HG02623 (cell line): Measurements from ENCODE around the gene CELF2.

Source experiments
- ATAC-seq: cut with Tn5 transposase; IDR thresholded peaks from one replicate; pipeline ENCODE4 v1.9.1; 2021; ENCODE audit warnings: moderate library complexity; ENCODE audit not compliant: unreplicated experiment

Gene CELF2

GRCh38 chr10:11262494-11263345 is 245.0 kb downstream of the CELF2 start:
- no peak for ATAC-seq

GRCh38 chr10:11263767-11264166 is 246.1 kb downstream of the CELF2 start:
- ATAC-seq = no peak

- ATAC-seq = no peak
These were observed 246.8 kb downstream of the CELF2 start for GRCh38 chr10:11264296-11265048.

GRCh38 chr10:11265484-11265883 is 247.8 kb downstream of the CELF2 start:
- ATAC-seq = no peak

GRCh38 chr10:11266426-11266825 is 248.8 kb downstream of the CELF2 start:
- no peak for ATAC-seq

GRCh38 chr10:11270135-11270857 is 252.6 kb downstream of the CELF2 start:
- peak; percentile 47 for ATAC-seq

- ATAC-seq = no peak
These were observed 253.1 kb downstream of the CELF2 start for GRCh38 chr10:11270858-11271179.

GRCh38 chr10:11272915-11273389 is 255.3 kb downstream of the CELF2 start:
- peak; percentile 63 for ATAC-seq

- no peak for ATAC-seq
These were observed 256.8 kb downstream of the CELF2 start for GRCh38 chr10:11274452-11274851.

GRCh38 chr10:11275651-11276050 is 258.0 kb downstream of the CELF2 start:
- no peak for ATAC-seq

GRCh38 chr10:11276449-11276990 is 258.8 kb downstream of the CELF2 start:
- no peak for ATAC-seq

GRCh38 chr10:11279314-11279713 is 261.6 kb downstream of the CELF2 start:
- no peak for ATAC-seq

- no peak for ATAC-seq
These were observed 262.7 kb downstream of the CELF2 start for GRCh38 chr10:11280187-11280932.

- ATAC-seq = no peak
These were observed 264.5 kb downstream of the CELF2 start for GRCh38 chr10:11282156-11282555.

- ATAC-seq = no peak
These were observed 265.0 kb downstream of the CELF2 start for GRCh38 chr10:11282661-11283060.

GRCh38 chr10:11284291-11285085 is 266.8 kb downstream of the CELF2 start:
- no peak for ATAC-seq

- ATAC-seq = no peak
These were observed 267.5 kb downstream of the CELF2 start for GRCh38 chr10:11285171-11285570.

- ATAC-seq = peak; percentile 88
These were observed 268.7 kb downstream of the CELF2 start for GRCh38 chr10:11286261-11286852.

GRCh38 chr10:11288302-11288701 is 270.6 kb downstream of the CELF2 start:
- no peak for ATAC-seq
